PC-3 (cell line): Measurements from ENCODE around the gene ATP10A.

Experiments
- EZH2 ChIP-seq: fragments of 300-600 bp; sonication (generic); IDR thresholded peaks from one replicate; pipeline ENCODE4 v1.6.1; 2017; ENCODE audit warnings: antibody characterized with exemption, mild to moderate bottlenecking, low read length; ENCODE audit not compliant: unreplicated experiment
- TF ChIP-seq, protein P1 (sequence below): fragments of 300-600 bp; sonication (generic); conservative IDR thresholded peaks from 2 replicates; pipeline ENCODE4 v1.5.1; 2017; ENCODE audit warnings: antibody characterized with exemption, low read depth, mild to moderate bottlenecking, low read length

DNA sequence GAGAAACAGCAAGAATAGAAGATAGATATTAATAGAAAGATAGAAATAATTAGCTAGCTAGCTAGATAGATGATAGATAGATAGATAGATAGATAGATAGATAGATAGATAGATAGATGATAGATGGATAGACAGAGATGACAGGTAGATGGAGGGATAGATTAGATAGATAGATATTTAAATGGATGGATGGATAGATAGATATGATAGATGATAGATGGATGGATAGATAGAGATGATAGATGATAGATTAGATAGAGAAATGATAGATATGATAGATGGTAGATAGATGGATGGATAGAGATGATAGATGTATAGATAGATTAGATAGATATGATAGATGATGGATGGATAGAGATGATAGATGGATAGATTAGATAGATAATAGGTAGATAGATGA, 8.3 kb upstream of the ATP10A start:
- TF ChIP-seq, protein P1, sequence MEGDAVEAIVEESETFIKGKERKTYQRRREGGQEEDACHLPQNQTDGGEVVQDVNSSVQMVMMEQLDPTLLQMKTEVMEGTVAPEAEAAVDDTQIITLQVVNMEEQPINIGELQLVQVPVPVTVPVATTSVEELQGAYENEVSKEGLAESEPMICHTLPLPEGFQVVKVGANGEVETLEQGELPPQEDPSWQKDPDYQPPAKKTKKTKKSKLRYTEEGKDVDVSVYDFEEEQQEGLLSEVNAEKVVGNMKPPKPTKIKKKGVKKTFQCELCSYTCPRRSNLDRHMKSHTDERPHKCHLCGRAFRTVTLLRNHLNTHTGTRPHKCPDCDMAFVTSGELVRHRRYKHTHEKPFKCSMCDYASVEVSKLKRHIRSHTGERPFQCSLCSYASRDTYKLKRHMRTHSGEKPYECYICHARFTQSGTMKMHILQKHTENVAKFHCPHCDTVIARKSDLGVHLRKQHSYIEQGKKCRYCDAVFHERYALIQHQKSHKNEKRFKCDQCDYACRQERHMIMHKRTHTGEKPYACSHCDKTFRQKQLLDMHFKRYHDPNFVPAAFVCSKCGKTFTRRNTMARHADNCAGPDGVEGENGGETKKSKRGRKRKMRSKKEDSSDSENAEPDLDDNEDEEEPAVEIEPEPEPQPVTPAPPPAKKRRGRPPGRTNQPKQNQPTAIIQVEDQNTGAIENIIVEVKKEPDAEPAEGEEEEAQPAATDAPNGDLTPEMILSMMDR: no peak
- TF ChIP-seq EZH2: no peak
